ENCODE data around the gene CLINT1. TPM values are rescaled to one million over a fixed set of nuclear protein-coding genes. Genes with fewer than 3 reads are reported as not detected.

Gene CLINT1
- total and polyA plus RNA-seq, 2 donors from 2014 or later: 34.1 to 173 TPM

DNA sequence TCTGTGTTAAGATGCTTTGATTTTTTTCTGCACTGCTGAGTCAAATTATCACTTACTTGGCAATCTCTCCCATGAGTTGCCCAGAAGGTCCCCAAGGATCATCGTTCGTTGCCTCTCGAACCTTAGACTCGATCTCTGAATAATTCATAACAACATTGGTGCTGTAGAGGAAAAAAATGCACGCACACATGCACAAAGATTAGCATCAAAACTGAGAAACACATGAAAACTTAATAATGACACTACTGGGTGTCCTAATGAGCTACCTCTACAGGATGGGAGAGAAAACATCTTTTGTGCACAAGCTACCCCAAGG, 41.6 kb downstream of the CLINT1 start:
- TF ChIP-seq, protein P1, sequence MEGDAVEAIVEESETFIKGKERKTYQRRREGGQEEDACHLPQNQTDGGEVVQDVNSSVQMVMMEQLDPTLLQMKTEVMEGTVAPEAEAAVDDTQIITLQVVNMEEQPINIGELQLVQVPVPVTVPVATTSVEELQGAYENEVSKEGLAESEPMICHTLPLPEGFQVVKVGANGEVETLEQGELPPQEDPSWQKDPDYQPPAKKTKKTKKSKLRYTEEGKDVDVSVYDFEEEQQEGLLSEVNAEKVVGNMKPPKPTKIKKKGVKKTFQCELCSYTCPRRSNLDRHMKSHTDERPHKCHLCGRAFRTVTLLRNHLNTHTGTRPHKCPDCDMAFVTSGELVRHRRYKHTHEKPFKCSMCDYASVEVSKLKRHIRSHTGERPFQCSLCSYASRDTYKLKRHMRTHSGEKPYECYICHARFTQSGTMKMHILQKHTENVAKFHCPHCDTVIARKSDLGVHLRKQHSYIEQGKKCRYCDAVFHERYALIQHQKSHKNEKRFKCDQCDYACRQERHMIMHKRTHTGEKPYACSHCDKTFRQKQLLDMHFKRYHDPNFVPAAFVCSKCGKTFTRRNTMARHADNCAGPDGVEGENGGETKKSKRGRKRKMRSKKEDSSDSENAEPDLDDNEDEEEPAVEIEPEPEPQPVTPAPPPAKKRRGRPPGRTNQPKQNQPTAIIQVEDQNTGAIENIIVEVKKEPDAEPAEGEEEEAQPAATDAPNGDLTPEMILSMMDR (IDR thresholded peaks at IDR 0.05; ENCODE audit: borderline replicate concordance, extremely low read depth, insufficient read depth): no peak
- no peak overlapping the region for H3K9ac ChIP-seq (ENCODE audit: low read length in 3 of 3)
- FAIRE-seq (no peak), DNase-seq (no peak)
- H3K36me3 ChIP-seq (ENCODE audit: control insufficient read depth in 2 of 3, insufficient read depth in 3 of 3, low read length in 3 of 3): peaks cover 4 to 20% (median 11%) of the 10 kb centered on the region in 3 donors
- no peak overlapping the region for H3K4me3 ChIP-seq (ENCODE audit: low read length in 3 of 3)
- H3K9me3 ChIP-seq (ENCODE audit: control insufficient read depth in 2 of 3, insufficient read depth in 1 of 3, low read length in 3 of 3): no peaks in the 10 kb centered on the region
- no peaks in the 10 kb centered on the region for H3K27me3 ChIP-seq (ENCODE audit: control insufficient read depth, insufficient read depth, low read length)
- no peak overlapping the region for H3K27ac ChIP-seq (ENCODE audit: low read depth in 2 of 2, low read length in 2 of 2)
- intact Hi-C loops (cut with DNase I): loop anchor here (10.0 kb wide), 1 partner anchor 177 kb away; no protein-coding TSS in a partner anchor
- peaks cover 0 to 6% (median 5%) of the 10 kb centered on the region in 3 donors for H3K4me1 ChIP-seq (ENCODE audit: control insufficient read depth in 2 of 3, insufficient read depth in 2 of 3, low read depth in 1 of 3, low read length in 3 of 3)

DNA sequence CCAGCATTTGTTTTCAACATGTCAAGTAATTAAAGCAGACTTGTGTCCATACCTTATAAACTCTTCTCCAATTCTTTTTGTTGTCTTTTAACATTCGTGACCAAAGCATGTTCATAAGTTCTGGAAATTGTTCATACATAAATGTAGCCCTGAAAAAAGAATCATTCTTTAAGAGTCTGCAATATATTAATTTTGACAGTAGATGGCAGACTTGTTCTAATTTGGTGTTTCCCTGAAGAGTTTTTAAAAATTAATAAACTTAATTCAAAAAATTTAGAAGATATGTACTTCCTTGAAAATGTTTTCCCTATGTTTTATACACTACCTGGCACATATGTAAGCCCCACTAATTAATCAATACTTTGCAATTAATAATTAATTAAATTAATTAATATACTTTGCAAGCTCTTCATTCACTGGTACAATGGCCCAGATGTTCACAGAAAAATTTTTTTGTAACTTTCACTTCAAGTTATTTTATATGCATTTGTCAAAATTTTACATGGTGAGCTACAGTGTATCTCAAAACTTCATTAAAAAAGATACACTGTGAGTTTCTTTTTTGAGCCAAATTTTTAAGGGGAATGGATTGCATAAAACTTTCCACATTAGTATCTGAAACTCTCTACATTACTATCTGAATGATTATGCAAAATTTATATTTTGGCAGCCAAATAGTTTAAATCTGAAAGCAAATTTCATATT, 42.1 kb downstream of the CLINT1 start:
- peaks cover 4 to 20% (median 11%) of the 10 kb centered on the region in 3 donors for H3K36me3 ChIP-seq (ENCODE audit: control insufficient read depth in 2 of 3, insufficient read depth in 3 of 3, low read length in 3 of 3)
- no peaks in the 10 kb centered on the region for H3K9me3 ChIP-seq (ENCODE audit: control insufficient read depth in 2 of 3, insufficient read depth in 1 of 3, low read length in 3 of 3)
- no peak overlapping the region for H3K4me3 ChIP-seq (ENCODE audit: low read length in 3 of 3)
- H3K27ac ChIP-seq (ENCODE audit: low read depth in 2 of 2, low read length in 2 of 2): no peak overlapping the region
- H3K4me1 ChIP-seq (ENCODE audit: control insufficient read depth in 2 of 3, insufficient read depth in 2 of 3, low read depth in 1 of 3, low read length in 3 of 3): peaks cover 0 to 4% (median 4%) of the 10 kb centered on the region in 3 donors
- peak; percentile 98 for FAIRE-seq
- H3K27me3 ChIP-seq (ENCODE audit: control insufficient read depth, insufficient read depth, low read length): no peaks in the 10 kb centered on the region
- no peak overlapping the region for H3K9ac ChIP-seq (ENCODE audit: low read length in 3 of 3)
- peak in 1 of 5 donors; percentile 43 for DNase-seq
- TF ChIP-seq, protein P1 (IDR thresholded peaks at IDR 0.05; ENCODE audit: borderline replicate concordance, extremely low read depth, insufficient read depth): peak; percentile 34
- intact Hi-C loops (cut with DNase I): loop anchor here (10.0 kb wide), 1 partner anchor 178 kb away; no protein-coding TSS in a partner anchor

DNA sequence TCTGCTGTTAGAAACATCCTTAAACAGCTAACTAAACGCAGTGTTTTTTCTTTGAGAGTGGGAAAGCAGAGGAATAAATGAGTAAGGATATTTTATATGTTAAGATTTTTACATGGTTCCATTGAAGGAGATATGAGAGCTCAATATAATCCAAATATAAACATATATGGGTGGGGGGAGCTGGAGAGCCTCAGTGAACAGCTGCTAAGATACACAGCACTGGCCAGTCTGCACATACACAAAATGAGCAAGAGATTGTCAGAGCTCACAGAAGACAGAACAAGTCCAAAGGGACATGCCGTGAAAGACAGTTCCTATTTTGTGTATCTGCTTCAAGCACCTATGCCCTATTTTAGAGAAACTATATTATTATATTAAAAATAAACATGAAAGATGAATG, 46.9 kb downstream of the CLINT1 start:
- TF ChIP-seq, protein P1 (IDR thresholded peaks at IDR 0.05; ENCODE audit: borderline replicate concordance, extremely low read depth, insufficient read depth): no peak
- intact Hi-C loops (cut with DNase I): loop anchor here (10.0 kb wide), 1 partner anchor 183 kb away; no protein-coding TSS in a partner anchor
- no peak overlapping the region for H3K27ac ChIP-seq (ENCODE audit: low read depth in 2 of 2, low read length in 2 of 2)
- H3K27me3 ChIP-seq (ENCODE audit: control insufficient read depth, insufficient read depth, low read length): no peaks in the 10 kb centered on the region
- H3K36me3 ChIP-seq (ENCODE audit: control insufficient read depth in 2 of 3, insufficient read depth in 3 of 3, low read length in 3 of 3): peaks cover 10 to 24% (median 21%) of the 10 kb centered on the region in 3 donors
- peaks cover 0 to 3% (median 0%) of the 10 kb centered on the region in 3 donors for H3K4me1 ChIP-seq (ENCODE audit: control insufficient read depth in 2 of 3, insufficient read depth in 2 of 3, low read depth in 1 of 3, low read length in 3 of 3)
- FAIRE-seq (no peak), DNase-seq (no peak)
- no peak overlapping the region for H3K4me3 ChIP-seq (ENCODE audit: low read length in 3 of 3)
- H3K9ac ChIP-seq (ENCODE audit: low read length in 3 of 3): no peak overlapping the region
- no peaks in the 10 kb centered on the region for H3K9me3 ChIP-seq (ENCODE audit: control insufficient read depth in 2 of 3, insufficient read depth in 1 of 3, low read length in 3 of 3)

Measured in kidney (tissue), 14 donors.